Kidney (tissue), 14 donors: ENCODE results near the gene FDPS. TPM values are rescaled to one million over a fixed set of nuclear protein-coding genes. Genes with fewer than 3 reads are reported as not detected.

Experiments used
- DNase-seq, 5 donors: peaks; one replicate each; pipeline ENCODE4 v3.0.0-alpha.2; 2013 to 2020
- FAIRE-seq: peaks from 2 replicates; lab custom pipeline; 2012; peaks lifted over from hg19 to GRCh38; lab: Jason Lieb, UNC
- H3K27ac ChIP-seq, 2 donors: one replicate each; pipeline ENCODE4 v1.7.0; 2013; ENCODE audit warnings: low read depth in 2 of 2, low read length in 2 of 2, inconsistent platforms in 1 of 2
- H3K27me3 ChIP-seq: one replicate; pipeline ENCODE4 v1.7.1; 2013; ENCODE audit warnings: low read length, inconsistent platforms; ENCODE audit not compliant: control insufficient read depth, insufficient read depth
- H3K36me3 ChIP-seq, 3 donors: one replicate each; pipeline versions ENCODE4 v1.7.0 to v1.7.1; 2013; ENCODE audit warnings: low read length in 3 of 3, control low read depth in 1 of 3, inconsistent platforms in 1 of 3; ENCODE audit not compliant: insufficient read depth in 3 of 3, control insufficient read depth in 2 of 3
- H3K4me1 ChIP-seq, 3 donors: one replicate each; pipeline versions ENCODE4 v1.7.0 to v1.7.1; 2013; ENCODE audit warnings: low read length in 3 of 3, inconsistent platforms in 1 of 3, low read depth in 1 of 3; ENCODE audit not compliant: control insufficient read depth in 2 of 3, insufficient read depth in 2 of 3
- H3K4me3 ChIP-seq, 3 donors: one replicate each; pipeline versions ENCODE4 v1.7.0 to v1.8.1; 2013; ENCODE audit warnings: low read length in 3 of 3, control low read depth in 1 of 3, inconsistent platforms in 1 of 3
- H3K9ac ChIP-seq, 3 donors: one replicate each; pipeline versions ENCODE4 v1.7.0 to v1.7.1; 2013; ENCODE audit warnings: low read length in 3 of 3, control low read depth in 1 of 3, inconsistent platforms in 1 of 3
- H3K9me3 ChIP-seq, 3 donors: one replicate each; pipeline versions ENCODE4 v1.7.0 to v1.7.1; 2013; ENCODE audit warnings: low read length in 3 of 3, control low read depth in 1 of 3, inconsistent platforms in 1 of 3; ENCODE audit not compliant: control insufficient read depth in 2 of 3, insufficient read depth in 1 of 3
- CTCF ChIP-seq: IDR thresholded peaks from 3 replicates; pipeline ENCODE4 v1.5.1; 2012; ENCODE audit warnings: mild to moderate bottlenecking, moderate library complexity, borderline replicate concordance; ENCODE audit not compliant: insufficient read depth; ENCODE audit errors: extremely low read depth
- intact Hi-C: fragments of 100-400 bp; cut with DNase I; formaldehyde crosslinking; loops from one replicate; pipeline ENCODE4 v1.11.1; 2022
- polyA plus RNA-seq: library from polyadenylated mRNA; stranded (reverse); fragments of 350-450 nt; fragmentation: Illumina TruSeq; extraction: RNeasy Lipid Tissue Mini Kit (QIAGEN cat#74804); gene quantifications from one replicate; pipeline ENCODE4 v1.2.3, GENCODE V29; 2014; ENCODE audit warnings: low read depth, low replicate concordance; ENCODE audit not compliant: insufficient read depth
- total RNA-seq: library from RNA; stranded (reverse); fragmentation: NEBNext Ultra II Directional; extraction: Animal tissue kit (Norgen Biotek cat#: 25700); gene quantifications from one replicate; pipeline ENCODE4 v1.2.1, GENCODE V29; 2021
- donor health status: control.
- donor health status: control.
- donor health status: control.
- donor health status: control.
- donor health status: control.
- donor health status: DM: yes; HTN: yes; CAD: no.
- donor health status: Normal renal cell carcinoma (clear cell type).

FDPS gene
- total and polyA plus RNA-seq, 2 donors from 2014 or later: 112 to 184 TPM

DNA sequence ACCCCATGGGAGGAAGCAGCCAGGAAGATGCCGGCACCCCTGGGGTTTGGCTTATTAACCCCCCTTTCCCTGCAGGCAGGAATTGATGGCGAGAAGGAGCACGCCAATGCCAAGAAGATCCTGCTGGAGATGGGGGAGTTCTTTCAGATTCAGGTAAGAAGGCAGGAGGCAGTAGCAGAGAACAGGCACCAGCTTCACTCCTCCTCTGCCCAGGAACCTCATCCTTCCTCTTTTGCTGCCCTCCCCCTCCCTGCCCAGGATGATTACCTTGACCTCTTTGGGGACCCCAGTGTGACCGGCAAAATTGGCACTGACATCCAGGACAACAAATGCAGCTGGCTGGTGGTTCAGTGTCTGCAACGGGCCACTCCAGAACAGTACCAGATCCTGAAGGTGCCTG is 10.9 kb downstream of the FDPS start:
- FAIRE-seq (no peak), DNase-seq (peak in 1 of 5 donors; percentile 38)
- Histone ChIP-seq H3K36me3 (peaks cover 3 to 5% (median 3%) of the 10 kb centered on the region in 3 donors), H3K9ac (no peak overlapping the region), H3K4me3 (no peak overlapping the region), H3K27me3 (no peaks in the 10 kb centered on the region), H3K4me1 (peaks cover 0 to 14% (median 11%) of the 10 kb centered on the region in 3 donors), H3K27ac (no peak overlapping the region), H3K9me3 (no peaks in the 10 kb centered on the region)
- no peak for TF ChIP-seq CTCF
- intact Hi-C loops: no loop called here

DNA sequence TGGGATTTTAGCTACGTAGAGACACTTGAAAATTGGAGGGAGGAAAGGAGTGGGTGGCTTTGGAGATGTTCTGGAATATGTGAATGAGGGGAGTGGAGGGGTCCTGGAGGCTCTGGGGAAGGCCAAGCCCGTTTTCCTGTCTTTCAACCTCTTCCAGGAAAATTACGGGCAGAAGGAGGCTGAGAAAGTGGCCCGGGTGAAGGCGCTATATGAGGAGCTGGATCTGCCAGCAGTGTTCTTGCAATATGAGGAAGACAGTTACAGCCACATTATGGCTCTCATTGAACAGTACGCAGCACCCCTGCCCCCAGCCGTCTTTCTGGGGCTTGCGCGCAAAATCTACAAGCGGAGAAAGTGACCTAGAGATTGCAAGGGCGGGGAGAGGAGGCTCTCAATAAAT is 11.6 kb downstream of the FDPS start:
- FAIRE-seq: no peak
- DNase-seq: peak in 1 of 5 donors; percentile 47
- H3K27ac ChIP-seq: peak overlapping the region; percentile 34 to 85
- peak overlapping the region in 2 of 3 donors; percentile 14 to 65 for H3K9ac ChIP-seq
- H3K4me1 ChIP-seq: peaks cover 0 to 16% (median 11%) of the 10 kb centered on the region in 3 donors
- peak overlapping the region; percentile 60 to 73 (median 66) for H3K4me3 ChIP-seq
- peaks cover 0 to 5% (median 0%) of the 10 kb centered on the region in 3 donors for H3K36me3 ChIP-seq
- no peak for TF ChIP-seq CTCF
- intact Hi-C loops: no loop called here
- H3K9me3 ChIP-seq: no peaks in the 10 kb centered on the region
- no peaks in the 10 kb centered on the region for H3K27me3 ChIP-seq

DNA sequence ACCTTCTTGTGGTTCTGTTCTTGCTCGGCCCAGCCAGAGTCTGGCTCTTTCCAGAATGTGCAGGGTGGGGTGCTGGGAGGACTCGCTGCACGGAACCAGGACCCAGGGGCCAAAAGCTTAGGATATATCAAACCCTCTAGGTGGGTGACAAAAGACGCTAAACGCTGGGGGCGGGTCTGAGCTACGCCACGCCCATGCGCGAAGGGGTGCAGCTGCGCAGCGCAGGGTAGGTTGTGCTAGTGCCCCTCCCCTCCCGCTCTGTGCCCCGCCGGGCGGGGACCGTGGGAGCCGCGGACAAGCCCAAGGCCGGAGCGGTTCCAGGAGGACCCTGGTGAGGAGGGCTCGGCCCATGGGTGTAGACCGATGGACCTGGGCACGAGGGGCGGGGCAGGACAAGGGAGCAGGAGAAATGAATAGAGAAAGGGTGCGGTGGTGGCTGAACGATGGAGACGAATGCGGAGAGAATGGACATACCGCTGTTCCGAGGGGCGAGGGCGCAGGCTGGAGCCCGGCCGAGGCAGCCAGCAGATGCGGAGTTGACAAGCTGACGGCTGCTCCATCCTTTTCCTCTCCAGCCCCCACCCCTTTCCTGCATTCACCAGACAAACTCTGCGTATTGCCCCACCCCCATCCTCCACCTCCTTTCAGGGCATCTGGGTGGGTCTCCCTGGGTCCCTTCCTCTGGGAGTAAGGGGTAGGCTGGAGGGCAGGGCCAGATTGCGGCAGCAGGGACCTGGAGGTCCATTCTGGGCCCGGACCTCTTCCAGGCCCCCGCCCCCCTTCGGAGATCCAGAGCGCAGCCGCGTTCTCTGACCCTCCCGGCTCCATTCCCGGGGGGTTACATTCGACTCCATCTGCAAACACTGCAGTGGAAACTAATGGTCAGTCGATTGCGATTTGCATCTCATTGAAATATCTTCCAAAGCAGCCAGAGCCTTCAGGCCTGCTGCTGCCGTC is 12.3 kb downstream of the FDPS start, which contains the start of gene RUSC1:
Gene RUSC1 (plus strand): TSS at position 234 of the 957 bp plus-strand sequence. CDS start 880 bp downstream, outside the sequence.
- FAIRE-seq: no peak
- H3K36me3 ChIP-seq: peaks cover 0 to 5% (median 0%) of the 10 kb centered on the region in 3 donors
- peak within 1 kb of the TSS; percentile 60 to 73 (median 66) for H3K4me3 ChIP-seq
- H3K9me3 ChIP-seq: no peaks in the 10 kb centered on the region
- no peaks in the 10 kb centered on the region for H3K27me3 ChIP-seq
- H3K27ac ChIP-seq: peak within 1 kb of the TSS; percentile 85 to 97
- intact Hi-C loops: no loop called here
- peaks cover 0 to 19% (median 11%) of the 10 kb centered on the region in 3 donors for H3K4me1 ChIP-seq
- peak within 1 kb of the TSS in 2 of 3 donors; percentile 59 to 65 for H3K9ac ChIP-seq
- peak; percentile 79 to 92 (median 91) for DNase-seq
- TF ChIP-seq CTCF: no peak
